ENCODE measurements around the gene MAMLD1. TPM values are rescaled to one million over a fixed set of nuclear protein-coding genes. Genes with fewer than 3 reads are reported as not detected.

The MAMLD1 gene
- total and polyA plus RNA-seq, 12 donors, result 1.2 to 4.2 (median 2.3) TPM

- Histone ChIP-seq H3K27me3 (no peaks in the 10 kb centered on the region), H3K36me3 (no peaks in the 10 kb centered on the region), H3K9me3 (no peaks in the 10 kb centered on the region), H3K4me1 (peaks cover 0 to 4% (median 0%) of the 10 kb centered on the region in 9 donors), H3K27ac (no peak overlapping the region), H3K4me3 (no peak overlapping the region)
- no peak for ATAC-seq
- 93 to 98% methylated on average over 2 of the region's 2 CpGs for WGBS, 2 donors
- intact Hi-C loops (cut with DNase I), result no loop called here
- TF ChIP-seq, protein P1, sequence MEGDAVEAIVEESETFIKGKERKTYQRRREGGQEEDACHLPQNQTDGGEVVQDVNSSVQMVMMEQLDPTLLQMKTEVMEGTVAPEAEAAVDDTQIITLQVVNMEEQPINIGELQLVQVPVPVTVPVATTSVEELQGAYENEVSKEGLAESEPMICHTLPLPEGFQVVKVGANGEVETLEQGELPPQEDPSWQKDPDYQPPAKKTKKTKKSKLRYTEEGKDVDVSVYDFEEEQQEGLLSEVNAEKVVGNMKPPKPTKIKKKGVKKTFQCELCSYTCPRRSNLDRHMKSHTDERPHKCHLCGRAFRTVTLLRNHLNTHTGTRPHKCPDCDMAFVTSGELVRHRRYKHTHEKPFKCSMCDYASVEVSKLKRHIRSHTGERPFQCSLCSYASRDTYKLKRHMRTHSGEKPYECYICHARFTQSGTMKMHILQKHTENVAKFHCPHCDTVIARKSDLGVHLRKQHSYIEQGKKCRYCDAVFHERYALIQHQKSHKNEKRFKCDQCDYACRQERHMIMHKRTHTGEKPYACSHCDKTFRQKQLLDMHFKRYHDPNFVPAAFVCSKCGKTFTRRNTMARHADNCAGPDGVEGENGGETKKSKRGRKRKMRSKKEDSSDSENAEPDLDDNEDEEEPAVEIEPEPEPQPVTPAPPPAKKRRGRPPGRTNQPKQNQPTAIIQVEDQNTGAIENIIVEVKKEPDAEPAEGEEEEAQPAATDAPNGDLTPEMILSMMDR (IDR thresholded peaks at IDR 0.05), result no peak
- no peak for DNase-seq
These were observed 159.4 kb downstream of the MAMLD1 start for GRCh38 chrX:150522494-150522893.

DNA sequence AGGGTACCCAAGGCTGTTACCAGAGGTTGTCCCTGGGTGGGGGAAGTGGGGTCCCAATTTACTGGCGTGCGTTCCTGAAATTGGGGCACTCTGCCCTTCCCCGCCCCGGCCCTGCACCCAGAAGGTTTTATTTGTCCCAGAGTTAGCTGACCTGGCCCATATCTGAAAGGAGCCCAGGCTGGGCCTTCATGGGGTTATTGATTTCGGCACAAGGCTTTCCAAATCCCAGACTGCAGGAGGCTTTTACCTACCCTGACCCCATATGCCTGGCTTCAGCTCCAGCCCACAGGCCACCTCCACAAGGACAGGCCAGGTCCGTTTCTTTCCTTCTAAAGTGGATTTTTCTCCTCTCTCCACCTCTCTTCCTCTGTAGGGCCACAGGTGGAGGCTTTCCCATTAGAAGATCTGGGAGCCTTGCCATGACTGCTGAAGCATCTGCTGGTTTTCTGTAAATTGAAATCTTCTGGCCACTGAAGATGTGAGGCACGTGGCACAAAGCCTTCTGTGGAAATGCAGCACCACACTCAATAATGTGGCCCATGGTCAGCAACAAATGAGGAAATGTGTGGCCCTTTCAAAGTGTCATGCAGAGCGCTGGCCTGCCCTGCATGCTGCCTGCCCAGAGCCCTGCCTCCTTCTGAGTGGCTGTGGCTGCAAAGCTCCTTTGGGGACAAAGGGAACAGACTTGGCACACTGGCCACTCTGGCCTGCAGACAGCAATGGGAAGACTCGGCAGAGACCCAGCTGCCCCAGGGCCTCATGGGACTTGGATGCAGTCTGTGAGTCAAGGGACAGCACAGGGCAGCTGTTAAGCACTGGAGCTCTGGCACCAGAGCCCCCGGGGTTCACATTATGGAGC, 162.2 kb downstream of the MAMLD1 start:
- no peaks in the 10 kb centered on the region for H3K36me3 ChIP-seq
- peaks cover 0 to 4% (median 0%) of the 10 kb centered on the region in 7 donors for H3K27me3 ChIP-seq
- H3K27ac ChIP-seq, result no peak overlapping the region
- 73 to 81% methylated on average over 10 of the region's 10 CpGs for WGBS, 2 donors
- ATAC-seq (peak; percentile 25 to 95 (median 87)), DNase-seq (peak; percentile 21 to 56)
- peaks cover 0 to 9% (median 0%) of the 10 kb centered on the region in 9 donors for H3K4me1 ChIP-seq
- intact Hi-C loops (cut with DNase I), result no loop called here
- no peaks in the 10 kb centered on the region for H3K9me3 ChIP-seq
- no peak overlapping the region for H3K4me3 ChIP-seq
- TF ChIP-seq, protein P1 (IDR thresholded peaks at IDR 0.05), result no peak

GRCh38 chrX:150526692-150527091, 163.6 kb downstream of the MAMLD1 start:
- Histone ChIP-seq H3K9me3 (no peaks in the 10 kb centered on the region), H3K36me3 (no peaks in the 10 kb centered on the region), H3K4me1 (peaks cover 0 to 9% (median 0%) of the 10 kb centered on the region in 9 donors), H3K4me3 (no peak overlapping the region), H3K27me3 (peaks cover 0 to 4% (median 0%) of the 10 kb centered on the region in 7 donors), H3K27ac (no peak overlapping the region)
- intact Hi-C loops (cut with DNase I), result no loop called here
- TF ChIP-seq, protein P1 (IDR thresholded peaks at IDR 0.05), result no peak
- ATAC-seq (no peak), DNase-seq (no peak)
- WGBS, 2 donors, result 80 to 95% methylated on average over 7 of the region's 7 CpGs

DNA sequence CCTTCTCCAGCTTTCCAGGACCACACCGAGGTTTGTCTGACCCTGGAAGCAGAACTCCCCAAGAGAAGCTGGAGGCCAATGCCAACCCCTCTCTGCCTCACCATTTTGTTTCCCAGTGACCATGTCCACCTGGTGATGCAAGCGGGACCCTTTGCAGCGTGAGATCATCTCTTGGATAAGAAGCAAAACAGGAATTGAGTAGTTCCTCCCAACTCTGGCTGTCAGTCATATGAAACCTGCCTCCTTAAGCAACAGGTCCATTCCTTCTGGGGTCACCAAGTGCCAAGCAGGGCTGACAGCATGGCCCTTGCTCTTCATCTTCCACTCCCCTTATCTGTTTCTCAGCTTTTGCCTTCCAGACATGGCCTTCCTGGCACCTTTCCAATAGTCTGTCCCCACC, 164.0 kb downstream of the MAMLD1 start:
- Histone ChIP-seq H3K9me3 (no peaks in the 10 kb centered on the region), H3K27me3 (peaks cover 0 to 4% (median 0%) of the 10 kb centered on the region in 7 donors), H3K27ac (no peak overlapping the region), H3K4me1 (peaks cover 0 to 9% (median 0%) of the 10 kb centered on the region in 9 donors), H3K36me3 (no peaks in the 10 kb centered on the region), H3K4me3 (no peak overlapping the region)
- ATAC-seq (no peak), DNase-seq (no peak)
- TF ChIP-seq, protein P1 (IDR thresholded peaks at IDR 0.05), result no peak
- intact Hi-C loops (cut with DNase I), result no loop called here
- WGBS, 2 donors, result 77 to 85% methylated on average over 3 of the region's 3 CpGs

Measured in heart right ventricle (tissue), 16 donors.